BE2C (cell line): Measurements from ENCODE around the gene CCL18.
"Not testable (repeated sequence)": the region's sequence is repeated elsewhere in the genome, so short reads cannot be mapped to it uniquely, and the experiment has no call there.

Experiments used
- DNase-seq: peaks from one replicate; pipeline ENCODE4 v3.0.0-alpha.2; 2020
- H3K27me3 ChIP-seq: fragments of 250-450 bp; sonication (Bioruptor Pico); 2 replicates; pipeline ENCODE4 v1.5.1; 2020; ENCODE audit warnings: mild to moderate bottlenecking
- H3K36me3 ChIP-seq: fragments of 250-450 bp; sonication (Bioruptor Pico); 2 replicates; pipeline ENCODE4 v1.5.1; 2020; ENCODE audit warnings: mild to moderate bottlenecking
- H3K4me1 ChIP-seq: fragments of 250-450 bp; sonication (Bioruptor Pico); 2 replicates; pipeline ENCODE4 v1.5.1; 2020
- H3K4me3 ChIP-seq: 2 replicates; pipeline ENCODE4 v1.5.1; 2011; ENCODE audit warnings: low read depth, low read length
- H3K9me3 ChIP-seq: fragments of 250-450 bp; sonication (Bioruptor Pico); 2 replicates; pipeline ENCODE4 v1.5.1; 2020
- CTCF ChIP-seq: IDR thresholded peaks from 2 replicates; pipeline ENCODE4 v1.5.1; 2012; ENCODE audit warnings: mild to moderate bottlenecking, low read depth, low read length

Gene CCL18

DNA sequence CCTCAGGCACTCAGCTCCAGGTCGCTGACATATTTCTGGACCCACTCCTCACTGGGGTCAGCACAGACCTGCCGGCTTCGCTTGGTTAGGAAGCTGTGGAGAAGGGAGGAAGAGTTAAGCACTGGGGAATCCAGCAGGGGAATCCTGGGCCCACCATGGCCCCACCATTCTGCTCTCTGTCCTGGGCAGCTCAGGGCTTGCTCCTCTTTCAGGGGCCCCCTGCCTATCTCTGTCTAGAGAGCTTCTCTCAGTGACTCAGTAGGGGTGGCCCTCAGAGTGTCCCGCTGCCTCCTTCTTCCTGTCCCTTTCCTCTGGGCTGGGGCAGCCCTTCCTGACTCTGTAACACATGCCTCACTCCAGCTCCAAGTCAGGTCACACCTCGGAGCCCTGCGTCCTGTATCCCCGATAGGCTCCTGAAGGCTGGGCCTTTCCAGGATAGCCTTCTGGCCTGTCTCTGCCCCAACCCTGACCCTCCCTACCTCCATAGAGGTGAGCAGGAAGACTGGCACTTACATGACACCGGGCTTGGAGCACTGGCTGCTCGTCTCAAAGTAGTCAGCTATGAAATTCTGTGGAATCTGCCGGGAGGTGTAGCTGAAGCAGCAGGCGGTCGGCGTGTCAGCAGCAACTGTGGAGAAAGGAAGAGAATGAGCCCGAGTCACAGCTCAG, 24.7 kb downstream of the CCL18 start:
- Histone ChIP-seq H3K4me3 (no peak overlapping the region), H3K9me3 (no peaks in the 10 kb centered on the region), H3K4me1 (no peaks in the 10 kb centered on the region), H3K27me3 (peaks cover 21% of the 10 kb centered on the region; the same call in 1 of the 2 replicates), H3K36me3 (no peaks in the 10 kb centered on the region)
- DNase-seq, result no peak
- TF ChIP-seq CTCF, result no peak

DNA sequence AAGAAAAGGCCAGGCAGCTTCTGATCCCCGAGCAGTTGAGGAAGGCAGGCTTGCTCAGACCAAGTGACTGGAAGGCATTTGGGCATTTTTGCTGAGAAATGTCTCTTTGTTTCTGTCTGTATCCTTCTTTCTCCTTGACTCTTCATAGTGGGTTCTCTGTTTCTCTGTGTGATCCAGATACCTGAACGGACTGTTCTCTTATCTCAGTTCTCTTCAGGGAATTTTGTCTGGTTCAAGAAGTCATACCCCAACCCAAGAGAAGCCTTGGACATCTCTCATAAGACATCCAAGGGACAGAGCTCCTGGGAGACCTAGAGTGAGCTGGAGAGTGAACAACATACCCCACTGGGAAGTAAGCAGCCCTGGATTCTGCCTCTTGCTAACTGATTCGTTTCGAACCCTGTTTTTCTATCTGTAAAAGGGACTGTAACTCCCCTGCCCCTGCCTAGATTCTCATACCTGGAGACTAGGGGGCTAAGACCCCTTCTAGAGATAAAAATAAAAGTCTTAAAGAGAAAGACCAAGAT, 25.3 kb downstream of the CCL18 start:
- TF ChIP-seq CTCF, result no peak
- peaks cover 21% of the 10 kb centered on the region; the same call in 1 of the 2 replicates for H3K27me3 ChIP-seq
- H3K36me3 ChIP-seq, result no peaks in the 10 kb centered on the region
- no peak overlapping the region for H3K4me3 ChIP-seq
- no peaks in the 10 kb centered on the region for H3K9me3 ChIP-seq
- no peaks in the 10 kb centered on the region for H3K4me1 ChIP-seq
- no peak for DNase-seq

GRCh38 chr17:36089888-36090836, 26.1 kb downstream of the CCL18 start, which contains the start of gene CCL3:
CCL3 (minus strand) TSS chr17:36090143; CDS start chr17:36090058, 85 bp downstream.
- Histone ChIP-seq H3K27me3 (peaks cover 21% of the 10 kb centered on the region; the same call in 1 of the 2 replicates), H3K4me1 (no peaks in the 10 kb centered on the region), H3K4me3 (no peak within 1 kb of the TSS)

DNA sequence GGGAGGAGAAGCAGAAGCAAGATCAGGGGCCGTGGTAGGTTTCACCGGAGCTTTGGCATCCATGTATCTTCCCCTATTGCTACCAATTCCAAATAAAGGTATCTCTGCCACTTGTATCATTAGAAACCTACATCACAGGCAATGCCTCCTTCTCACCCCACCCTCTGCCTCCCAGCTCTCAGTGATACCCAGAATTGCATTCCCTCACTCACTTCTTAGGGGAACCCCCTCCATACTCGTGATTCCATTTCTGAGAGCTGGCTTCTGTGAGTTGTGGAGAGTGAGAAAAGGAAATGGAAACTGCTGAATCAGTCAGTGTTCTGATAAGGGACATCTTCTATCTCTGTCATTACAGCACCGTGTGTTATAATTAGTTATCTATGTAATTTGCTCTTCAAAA, 28.2 kb downstream of the CCL18 start:
- H3K36me3 ChIP-seq, result no peaks in the 10 kb centered on the region
- DNase-seq, result no peak
- no peaks in the 10 kb centered on the region for H3K9me3 ChIP-seq
- no peak overlapping the region for H3K4me3 ChIP-seq
- TF ChIP-seq CTCF, result no peak
- H3K4me1 ChIP-seq, result no peaks in the 10 kb centered on the region
- H3K27me3 ChIP-seq, result peaks cover 21% of the 10 kb centered on the region; the same call in 1 of the 2 replicates

More at GRCh38 chr17:36089888-36090836, 26.1 kb downstream of the CCL18 start, which contains the start of gene CCL3:
- DNase-seq, result no peak
- Histone ChIP-seq H3K9me3 (no peaks in the 10 kb centered on the region), H3K36me3 (no peaks in the 10 kb centered on the region)
- no peak for TF ChIP-seq CTCF

GRCh38 chr17:36092715-36093114, 28.6 kb downstream of the CCL18 start:
- not testable (repeated sequence) for H3K9me3 ChIP-seq

DNA sequence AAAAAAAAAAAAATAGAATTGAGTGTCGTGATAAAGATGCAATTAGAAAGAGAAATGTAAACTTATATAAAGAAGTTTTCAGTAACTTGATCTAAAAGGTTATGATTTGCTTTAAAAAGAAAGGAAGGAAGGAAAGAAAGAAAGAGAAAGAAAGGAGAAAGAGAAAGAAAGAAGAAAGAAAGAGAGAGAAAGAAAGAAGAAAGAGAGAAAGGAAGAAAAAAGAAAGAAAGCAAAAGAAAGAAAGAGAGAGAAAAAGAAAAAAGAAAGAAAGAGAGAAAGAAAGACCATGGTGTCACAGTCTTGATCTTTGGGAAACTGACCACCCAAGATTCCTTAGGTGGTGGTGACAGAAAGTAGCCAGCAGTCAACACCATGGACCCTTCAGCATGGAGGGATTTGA, 30.2 kb downstream of the CCL18 start:
- peaks cover 21% of the 10 kb centered on the region; the same call in 1 of the 2 replicates for H3K27me3 ChIP-seq
- no peak overlapping the region for H3K4me3 ChIP-seq
- no peaks in the 10 kb centered on the region for H3K9me3 ChIP-seq
- no peak for TF ChIP-seq CTCF
- H3K36me3 ChIP-seq, result no peaks in the 10 kb centered on the region
- H3K4me1 ChIP-seq, result no peaks in the 10 kb centered on the region
- DNase-seq, result no peak

More at GRCh38 chr17:36092715-36093114, 28.6 kb downstream of the CCL18 start:
- DNase-seq, H3K4me3 ChIP-seq, H3K4me1 ChIP-seq, H3K36me3 ChIP-seq: not testable (repeated sequence)
- H3K27me3 ChIP-seq, result peaks cover 21% of the 10 kb centered on the region; the same call in 1 of the 2 replicates
